GM19438 (cell line): ENCODE data around the gene MPZL1.

Experiments
- ATAC-seq: cut with Tn5 transposase; IDR thresholded peaks from one replicate; pipeline ENCODE4 v1.9.1; 2021; ENCODE audit warnings: low read depth; ENCODE audit not compliant: unreplicated experiment

MPZL1 gene

GRCh38 chr1:167774710-167775109 lies 52.9 kb downstream of the MPZL1 start:
- no peak for ATAC-seq

GRCh38 chr1:167775178-167775577 lies 53.4 kb downstream of the MPZL1 start:
- ATAC-seq: no peak

- no peak for ATAC-seq
Observed at GRCh38 chr1:167776151-167776550, 54.4 kb downstream of the MPZL1 start.

- ATAC-seq: no peak
Observed at GRCh38 chr1:167776616-167777268, 55.0 kb downstream of the MPZL1 start.

GRCh38 chr1:167777269-167777650 lies 55.5 kb downstream of the MPZL1 start:
- ATAC-seq: no peak

- ATAC-seq: no peak
Observed at GRCh38 chr1:167781558-167781957, 59.8 kb downstream of the MPZL1 start.

GRCh38 chr1:167782946-167783345 lies 61.2 kb downstream of the MPZL1 start:
- ATAC-seq: no peak

- no peak for ATAC-seq
Observed at GRCh38 chr1:167784876-167785550, 63.2 kb downstream of the MPZL1 start.

- ATAC-seq: no peak
Observed at GRCh38 chr1:167786502-167786901, 64.7 kb downstream of the MPZL1 start.

- no peak for ATAC-seq
Observed at GRCh38 chr1:167789501-167789900, 67.7 kb downstream of the MPZL1 start.

- ATAC-seq: no peak
Observed at GRCh38 chr1:167790117-167790516, 68.3 kb downstream of the MPZL1 start.

- no peak for ATAC-seq
Observed at GRCh38 chr1:167791281-167792187, 69.8 kb downstream of the MPZL1 start.

- no peak for ATAC-seq
Observed at GRCh38 chr1:167792188-167792565, 70.4 kb downstream of the MPZL1 start.

- ATAC-seq: no peak
Observed at GRCh38 chr1:167794043-167794442, 72.3 kb downstream of the MPZL1 start.

- no peak for ATAC-seq
Observed at GRCh38 chr1:167795810-167796740, 74.3 kb downstream of the MPZL1 start.

- no peak for ATAC-seq
Observed at GRCh38 chr1:167797015-167797414, 75.2 kb downstream of the MPZL1 start.

GRCh38 chr1:167798952-167799351 lies 77.2 kb downstream of the MPZL1 start:
- no peak for ATAC-seq

GRCh38 chr1:167799747-167800146 lies 78.0 kb downstream of the MPZL1 start:
- no peak for ATAC-seq

- ATAC-seq: no peak
Observed at GRCh38 chr1:167800251-167800650, 78.5 kb downstream of the MPZL1 start.

GRCh38 chr1:167802235-167802634 lies 80.5 kb downstream of the MPZL1 start:
- no peak for ATAC-seq
